Endothelial cell of umbilical vein (primary cell): Measurements from ENCODE around the gene MRAS. TPM values are rescaled to one million over a fixed set of nuclear protein-coding genes. Genes with fewer than 3 reads are reported as not detected.

ENCODE experiments used
- BruUV-seq: library from RNA; stranded (reverse); fragments of 400-500 nt; replicated peaks from 2 replicates; lab custom pipeline; 2021; lab: Mats Ljungman, UMichigan
- CTCF ChIA-PET: fragments of 300-600, 350-600 bp; sonication (Branson Sonifier 250); formaldehyde crosslinking; loops from one replicate; lab custom pipeline; 2021; ENCODE audit warnings: antibody characterized with exemption, inconsistent platforms; lab: Charles Lee
- POLR2A ChIA-PET: fragments of 300-600, 350-600 bp; sonication (Branson Sonifier 250); formaldehyde crosslinking; loops from one replicate; lab custom pipeline; 2021; ENCODE audit warnings: antibody characterized with exemption, inconsistent platforms; lab: Charles Lee
- DNase-seq: peaks from one replicate; pipeline ENCODE4 v3.0.0-alpha.2; 2011; ENCODE audit warnings: low read depth, low spot score
- FAIRE-seq: peaks from 2 replicates; lab custom pipeline; 2011; peaks lifted over from hg19 to GRCh38; lab: Jason Lieb, UNC
- H2AFZ ChIP-seq: 2 replicates; pipeline ENCODE4 v1.6.0; 2012; ENCODE audit warnings: low read depth, low read length, control low read depth, inconsistent platforms
- H3K27ac ChIP-seq: 2 replicates; pipeline ENCODE4 v1.5.1; 2011; ENCODE audit warnings: low read depth, mild to moderate bottlenecking, control low read depth, low read length, moderate library complexity; ENCODE audit not compliant: insufficient read depth
- H3K27me3 ChIP-seq, 2 experiments: 2 replicates each; pipeline versions ENCODE4 v1.6.0 to v1.6.1; 2011; ENCODE audit warnings: low read length in 2 of 2, mixed read lengths in 1 of 2; ENCODE audit not compliant: control insufficient read depth in 2 of 2, insufficient read depth in 2 of 2
- H3K36me3 ChIP-seq, 2 experiments: 2 replicates in 1 of 2; 3 replicates in 1 of 2; pipeline ENCODE4 v1.5.1; 2011; ENCODE audit warnings: low read length in 2 of 2, mild to moderate bottlenecking in 1 of 2, moderate library complexity in 1 of 2; ENCODE audit not compliant: control insufficient read depth in 2 of 2, insufficient read depth in 2 of 2; ENCODE audit errors: extremely low read depth in 1 of 2
- H3K4me1 ChIP-seq: 3 replicates; pipeline ENCODE4 v1.5.1; 2011; ENCODE audit warnings: mild to moderate bottlenecking, low read length; ENCODE audit not compliant: control insufficient read depth, insufficient read depth; ENCODE audit errors: extremely low read depth
- H3K4me2 ChIP-seq: 2 replicates; pipeline ENCODE4 v1.6.1; 2011; ENCODE audit warnings: low read length, control low read depth, mixed read lengths; ENCODE audit not compliant: insufficient read depth
- H3K4me3 ChIP-seq, 3 experiments: fragments of 200-600 bp in 1 of 3; sonication (generic), shearing (Covaris generic) in 1 of 3; replicated peaks in 1 of 3; 2 replicates each; pipeline ENCODE4 v1.5.1; 2011 to 2016; ENCODE audit warnings: control low read depth in 3 of 3, low read length in 3 of 3, mild to moderate bottlenecking in 2 of 3, inconsistent platforms in 1 of 3, low read depth in 1 of 3, moderate library complexity in 1 of 3; ENCODE audit not compliant: insufficient read depth in 1 of 3
- H3K79me2 ChIP-seq: 2 replicates; pipeline ENCODE4 v1.6.0; 2012; ENCODE audit warnings: low read length, inconsistent platforms; ENCODE audit not compliant: control insufficient read depth, insufficient read depth
- H3K9ac ChIP-seq: replicated peaks from 2 replicates; pipeline ENCODE3; 2011; ENCODE audit warnings: low read length, control low read depth; ENCODE audit not compliant: insufficient read depth; ENCODE audit errors: extremely low read depth
- H3K9me1 ChIP-seq: replicated peaks from 3 replicates; pipeline ENCODE4 v1.6.0; 2011; ENCODE audit warnings: mild to moderate bottlenecking, low read length; ENCODE audit not compliant: control insufficient read depth, insufficient read depth; ENCODE audit errors: extremely low read depth
- H3K9me3 ChIP-seq: replicated peaks from 2 replicates; pipeline ENCODE4 v1.5.1; 2012; ENCODE audit warnings: low read length, inconsistent platforms; ENCODE audit not compliant: control insufficient read depth, insufficient read depth
- H4K20me1 ChIP-seq: replicated peaks from 2 replicates; pipeline ENCODE3; 2011; ENCODE audit warnings: mild to moderate bottlenecking, low read length; ENCODE audit not compliant: control insufficient read depth, insufficient read depth; ENCODE audit errors: extremely low read depth
- CTCF ChIP-seq, 2 donors: IDR thresholded peaks; 1 replicate in 1 of 2; 2 replicates in 1 of 2; pipeline ENCODE4 v1.5.1; 2011; ENCODE audit warnings: low read length in 2 of 2, mild to moderate bottlenecking in 2 of 2, moderate library complexity in 2 of 2, control low read depth in 1 of 2, inconsistent platforms in 1 of 2, low read depth in 1 of 2; ENCODE audit not compliant: insufficient read depth in 1 of 2; ENCODE audit errors: extremely low read depth in 1 of 2
- EZH2 ChIP-seq: IDR thresholded peaks from 2 replicates; pipeline ENCODE4 v1.6.1; 2012; ENCODE audit warnings: borderline replicate concordance, low read depth, mild to moderate bottlenecking, moderate library complexity, low read length, inconsistent platforms; ENCODE audit not compliant: severe bottlenecking
- FOS ChIP-seq: IDR thresholded peaks from 2 replicates; pipeline ENCODE4 v1.6.1; 2011; ENCODE audit warnings: mild to moderate bottlenecking, low read length, moderate library complexity, borderline replicate concordance; ENCODE audit not compliant: insufficient read depth
- GATA2 ChIP-seq: IDR thresholded peaks from 2 replicates; pipeline ENCODE4 v1.7.0; 2011; ENCODE audit warnings: low read depth, mild to moderate bottlenecking, moderate library complexity, mixed read lengths, low read length; ENCODE audit not compliant: insufficient read length, insufficient read depth
- JUN ChIP-seq: IDR thresholded peaks from 2 replicates; pipeline ENCODE4 v1.6.1; 2011; ENCODE audit warnings: borderline replicate concordance, low read depth; ENCODE audit not compliant: insufficient read length, insufficient read depth
- MAX ChIP-seq: IDR thresholded peaks from 2 replicates; pipeline ENCODE4 v1.6.1; 2011; ENCODE audit not compliant: insufficient read depth, insufficient read length
- MYC ChIP-seq: IDR thresholded peaks from one replicate; pipeline ENCODE4 v1.6.1; 2011; ENCODE audit warnings: mild to moderate bottlenecking, low read depth, low read length
- POLR2A ChIP-seq: IDR thresholded peaks from 2 replicates; pipeline ENCODE4 v1.6.1; 2012; ENCODE audit warnings: low read depth, mild to moderate bottlenecking, control low read depth, low read length
- POLR2AphosphoS5 ChIP-seq: IDR thresholded peaks from 2 replicates; pipeline ENCODE4 v1.6.1; 2012; ENCODE audit warnings: low read depth, mild to moderate bottlenecking, control low read depth, low read length, moderate library complexity; ENCODE audit not compliant: insufficient read depth
- dilution Hi-C: fragments of 300-500 bp; cut with MboI; formaldehyde crosslinking; loops from one replicate; pipeline ENCODE4 v1.15.0; 2019; ENCODE audit warnings: low sequenced_read_pairs; ENCODE audit not compliant: extremely low pct_ligation_motif_present
- intact Hi-C: fragments of 100-400 bp; cut with micrococcal nuclease; formaldehyde crosslinking; loops from one replicate; pipeline ENCODE4 v1.10.0; 2022
- polyA plus RNA-seq, 4 experiments: library from polyadenylated mRNA; depleted of rRNA in 3 of 4; stranded (reverse) in 3 of 4; unstranded in 1 of 4; fragments of >200 nt; gene quantifications; 2 replicates each; pipeline versions ENCODE4 v1.2.1 to v1.2.3, GENCODE V29; 2011 to 2012; ENCODE audit warnings: missing spikeins in 1 of 4
- total RNA-seq: library from RNA; stranded (reverse); gene quantifications from 2 replicates; pipeline ENCODE4 v1.2.3, GENCODE V29; 2021

The MRAS gene
- total and polyA plus RNA-seq, 2 donors (not counting 3 experiments of a cell fraction or from before 2014, with no cell fraction given): 14.6 to 16.5 TPM

DNA sequence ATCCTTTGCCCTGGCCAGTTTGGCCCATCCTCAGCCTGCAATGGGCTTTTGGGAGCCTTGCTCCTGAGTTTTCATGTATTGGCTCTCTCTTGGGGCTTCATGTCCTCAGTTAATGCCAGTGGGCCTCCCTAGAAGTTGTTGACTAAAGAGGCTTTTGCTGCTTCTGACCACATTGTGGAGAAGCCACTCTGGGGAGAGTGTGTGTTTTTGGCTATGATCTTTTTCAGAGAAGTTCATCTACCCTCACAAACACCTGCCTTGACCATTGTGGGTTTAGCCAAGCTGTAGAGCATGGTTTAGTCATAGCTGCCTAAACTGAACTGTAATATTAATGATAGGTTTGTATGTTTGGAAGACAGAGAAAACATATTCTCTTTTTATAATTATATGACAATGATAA is 6.0 kb downstream of the MRAS start:
- FAIRE-seq (no peak), DNase-seq (no peak)
- H3K27me3 ChIP-seq: no peaks in the 10 kb centered on the region
- H3K36me3 ChIP-seq: no peaks in the 10 kb centered on the region
- dilution Hi-C loops (no loop called here), intact Hi-C loops (no loop called here)
- no peak overlapping the region for H3K27ac ChIP-seq
- H3K4me2 ChIP-seq: no peak overlapping the region
- H3K9me3 ChIP-seq: no peaks in the 10 kb centered on the region
- BruUV-seq: no TSS peak
- no peaks in the 10 kb centered on the region for H3K9me1 ChIP-seq
- no peak overlapping the region for H3K9ac ChIP-seq
- H3K4me1 ChIP-seq: peaks cover 3% of the 10 kb centered on the region
- CTCF ChIA-PET: interaction anchor here (1.0 kb wide), 1 partner anchor 24 kb away, joined by 3 read pairs; no protein-coding TSS in a partner anchor
- TF ChIP-seq MYC (no peak), MAX (no peak), POLR2AphosphoS5 (no peak), CTCF (IDR thresholded peaks at IDR 0.05; ENCODE audit: extremely low read depth in 1 of 2, insufficient read depth in 1 of 2, low read depth in 1 of 2, low read length in 2 of 2) (no peak), EZH2 (no peak), GATA2 (no peak), JUN (no peak), POLR2A (no peak), FOS (no peak)
- no peak overlapping the region for H3K4me3 ChIP-seq
- POLR2A ChIA-PET: no interaction called here
- no peaks in the 10 kb centered on the region for H4K20me1 ChIP-seq
- H2AFZ ChIP-seq: no peak overlapping the region
- no peaks in the 10 kb centered on the region for H3K79me2 ChIP-seq
